ENCODE measurements around the gene GABRG3.

- TF ChIP-seq, protein P1, sequence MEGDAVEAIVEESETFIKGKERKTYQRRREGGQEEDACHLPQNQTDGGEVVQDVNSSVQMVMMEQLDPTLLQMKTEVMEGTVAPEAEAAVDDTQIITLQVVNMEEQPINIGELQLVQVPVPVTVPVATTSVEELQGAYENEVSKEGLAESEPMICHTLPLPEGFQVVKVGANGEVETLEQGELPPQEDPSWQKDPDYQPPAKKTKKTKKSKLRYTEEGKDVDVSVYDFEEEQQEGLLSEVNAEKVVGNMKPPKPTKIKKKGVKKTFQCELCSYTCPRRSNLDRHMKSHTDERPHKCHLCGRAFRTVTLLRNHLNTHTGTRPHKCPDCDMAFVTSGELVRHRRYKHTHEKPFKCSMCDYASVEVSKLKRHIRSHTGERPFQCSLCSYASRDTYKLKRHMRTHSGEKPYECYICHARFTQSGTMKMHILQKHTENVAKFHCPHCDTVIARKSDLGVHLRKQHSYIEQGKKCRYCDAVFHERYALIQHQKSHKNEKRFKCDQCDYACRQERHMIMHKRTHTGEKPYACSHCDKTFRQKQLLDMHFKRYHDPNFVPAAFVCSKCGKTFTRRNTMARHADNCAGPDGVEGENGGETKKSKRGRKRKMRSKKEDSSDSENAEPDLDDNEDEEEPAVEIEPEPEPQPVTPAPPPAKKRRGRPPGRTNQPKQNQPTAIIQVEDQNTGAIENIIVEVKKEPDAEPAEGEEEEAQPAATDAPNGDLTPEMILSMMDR (IDR thresholded peaks at IDR 0.05) = no peak
- TF ChIP-seq POLR2A (IDR thresholded peaks at IDR 0.05) = no peak
Measured at GRCh38 chr15:27570746-27571145, 599.8 kb downstream of the GABRG3 start.

Data from adrenal gland (tissue), 5 donors.